WTC11 (cell line): ENCODE data around the gene ARHGAP40.

ENCODE experiments used
- CBFB ChIP-seq: sonication (generic); formaldehyde crosslinking; IDR thresholded peaks from 2 replicates; pipeline ENCODE4 v1.8.1; 2022; ENCODE audit warnings: mild to moderate bottlenecking, low read depth, missing genetic modification reagents
- CREB1 ChIP-seq: sonication (generic); formaldehyde crosslinking; IDR thresholded peaks from 2 replicates; pipeline ENCODE4 v1.8.0; 2023; ENCODE audit warnings: mild to moderate bottlenecking, missing genetic modification reagents
- CREM ChIP-seq: sonication (generic); formaldehyde crosslinking; IDR thresholded peaks from 2 replicates; pipeline ENCODE4 v1.8.1; 2022; ENCODE audit warnings: mild to moderate bottlenecking, missing genetic modification reagents, moderate library complexity
- E2F5 ChIP-seq: sonication (generic); formaldehyde crosslinking; IDR thresholded peaks from 2 replicates; pipeline ENCODE4 v1.8.1; 2022; ENCODE audit warnings: mild to moderate bottlenecking, moderate library complexity, missing genetic modification reagents
- FOXP4 ChIP-seq: sonication (generic); formaldehyde crosslinking; IDR thresholded peaks from 2 replicates; pipeline ENCODE4 v1.8.0; 2022; ENCODE audit warnings: mild to moderate bottlenecking, missing genetic modification reagents
- TF ChIP-seq, protein P1 (sequence below): sonication (generic); formaldehyde crosslinking; IDR thresholded peaks from 2 replicates; pipeline ENCODE4 v1.8.0; 2022; ENCODE audit warnings: mild to moderate bottlenecking, missing genetic modification reagents
- TF ChIP-seq, protein P2 (sequence below): fragments of 200-600 bp; IDR thresholded peaks from 2 replicates; pipeline ENCODE4 v1.8.0; 2022; ENCODE audit warnings: antibody characterized with exemption
- TF ChIP-seq, protein P3 (sequence below): sonication (generic); formaldehyde crosslinking; IDR thresholded peaks from 2 replicates; pipeline ENCODE4 v1.8.1; 2022; ENCODE audit warnings: missing genetic modification reagents, borderline replicate concordance
- TF ChIP-seq, protein P4 (sequence below): sonication (generic); formaldehyde crosslinking; IDR thresholded peaks from 2 replicates; pipeline ENCODE4 v1.8.1; 2023; ENCODE audit warnings: mild to moderate bottlenecking, moderate library complexity, missing genetic modification reagents

GRCh38 chr20:38642498-38642897 is 40.9 kb downstream of the ARHGAP40 start:
- no peak for TF ChIP-seq CREB1 (CRISPR knock-in tag)
- no peak for TF ChIP-seq E2F5
- TF ChIP-seq CREM (CRISPR knock-in tag), result no peak
- TF ChIP-seq, protein P1, sequence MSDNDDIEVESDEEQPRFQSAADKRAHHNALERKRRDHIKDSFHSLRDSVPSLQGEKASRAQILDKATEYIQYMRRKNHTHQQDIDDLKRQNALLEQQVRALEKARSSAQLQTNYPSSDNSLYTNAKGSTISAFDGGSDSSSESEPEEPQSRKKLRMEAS (CRISPR knock-in tag), result no peak
- TF ChIP-seq, protein P2, sequence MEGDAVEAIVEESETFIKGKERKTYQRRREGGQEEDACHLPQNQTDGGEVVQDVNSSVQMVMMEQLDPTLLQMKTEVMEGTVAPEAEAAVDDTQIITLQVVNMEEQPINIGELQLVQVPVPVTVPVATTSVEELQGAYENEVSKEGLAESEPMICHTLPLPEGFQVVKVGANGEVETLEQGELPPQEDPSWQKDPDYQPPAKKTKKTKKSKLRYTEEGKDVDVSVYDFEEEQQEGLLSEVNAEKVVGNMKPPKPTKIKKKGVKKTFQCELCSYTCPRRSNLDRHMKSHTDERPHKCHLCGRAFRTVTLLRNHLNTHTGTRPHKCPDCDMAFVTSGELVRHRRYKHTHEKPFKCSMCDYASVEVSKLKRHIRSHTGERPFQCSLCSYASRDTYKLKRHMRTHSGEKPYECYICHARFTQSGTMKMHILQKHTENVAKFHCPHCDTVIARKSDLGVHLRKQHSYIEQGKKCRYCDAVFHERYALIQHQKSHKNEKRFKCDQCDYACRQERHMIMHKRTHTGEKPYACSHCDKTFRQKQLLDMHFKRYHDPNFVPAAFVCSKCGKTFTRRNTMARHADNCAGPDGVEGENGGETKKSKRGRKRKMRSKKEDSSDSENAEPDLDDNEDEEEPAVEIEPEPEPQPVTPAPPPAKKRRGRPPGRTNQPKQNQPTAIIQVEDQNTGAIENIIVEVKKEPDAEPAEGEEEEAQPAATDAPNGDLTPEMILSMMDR, result no peak
- TF ChIP-seq, protein P3, sequence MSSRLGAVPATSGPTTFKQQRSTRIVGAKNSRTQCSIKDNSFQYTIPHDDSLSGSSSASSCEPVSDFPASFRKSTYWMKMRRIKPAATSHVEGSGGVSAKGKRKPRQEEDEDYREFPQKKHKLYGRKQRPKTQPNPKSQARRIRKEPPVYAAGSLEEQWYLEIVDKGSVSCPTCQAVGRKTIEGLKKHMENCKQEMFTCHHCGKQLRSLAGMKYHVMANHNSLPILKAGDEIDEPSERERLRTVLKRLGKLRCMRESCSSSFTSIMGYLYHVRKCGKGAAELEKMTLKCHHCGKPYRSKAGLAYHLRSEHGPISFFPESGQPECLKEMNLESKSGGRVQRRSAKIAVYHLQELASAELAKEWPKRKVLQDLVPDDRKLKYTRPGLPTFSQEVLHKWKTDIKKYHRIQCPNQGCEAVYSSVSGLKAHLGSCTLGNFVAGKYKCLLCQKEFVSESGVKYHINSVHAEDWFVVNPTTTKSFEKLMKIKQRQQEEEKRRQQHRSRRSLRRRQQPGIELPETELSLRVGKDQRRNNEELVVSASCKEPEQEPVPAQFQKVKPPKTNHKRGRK (CRISPR knock-in tag), result no peak
- TF ChIP-seq CBFB (CRISPR knock-in tag), result no peak
- TF ChIP-seq, protein P4, sequence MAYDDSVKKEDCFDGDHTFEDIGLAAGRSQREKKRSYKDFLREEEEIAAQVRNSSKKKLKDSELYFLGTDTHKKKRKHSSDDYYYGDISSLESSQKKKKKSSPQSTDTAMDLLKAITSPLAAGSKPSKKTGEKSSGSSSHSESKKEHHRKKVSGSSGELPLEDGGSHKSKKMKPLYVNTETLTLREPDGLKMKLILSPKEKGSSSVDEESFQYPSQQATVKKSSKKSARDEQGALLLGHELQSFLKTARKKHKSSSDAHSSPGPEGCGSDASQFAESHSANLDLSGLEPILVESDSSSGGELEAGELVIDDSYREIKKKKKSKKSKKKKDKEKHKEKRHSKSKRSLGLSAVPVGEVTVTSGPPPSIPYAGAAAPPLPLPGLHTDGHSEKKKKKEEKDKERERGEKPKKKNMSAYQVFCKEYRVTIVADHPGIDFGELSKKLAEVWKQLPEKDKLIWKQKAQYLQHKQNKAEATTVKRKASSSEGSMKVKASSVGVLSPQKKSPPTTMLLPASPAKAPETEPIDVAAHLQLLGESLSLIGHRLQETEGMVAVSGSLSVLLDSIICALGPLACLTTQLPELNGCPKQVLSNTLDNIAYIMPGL (CRISPR knock-in tag), result no peak
- no peak for TF ChIP-seq FOXP4 (CRISPR knock-in tag)
